Measurements from ENCODE around the gene RPS21.

The RPS21 gene

GRCh38 chr20:62386383-62387218 lies at the start of gene RPS21:
Gene RPS21 (plus strand): TSS chr20:62387103. CDS start chr20:62387339, 236 bp downstream.
- DNase-seq (ENCODE audit: low spot score), result peak; percentile 88

GRCh38 chr20:62337558-62338293 lies 49.2 kb upstream of the RPS21 start:
- no peak for DNase-seq (ENCODE audit: low spot score)

DNA sequence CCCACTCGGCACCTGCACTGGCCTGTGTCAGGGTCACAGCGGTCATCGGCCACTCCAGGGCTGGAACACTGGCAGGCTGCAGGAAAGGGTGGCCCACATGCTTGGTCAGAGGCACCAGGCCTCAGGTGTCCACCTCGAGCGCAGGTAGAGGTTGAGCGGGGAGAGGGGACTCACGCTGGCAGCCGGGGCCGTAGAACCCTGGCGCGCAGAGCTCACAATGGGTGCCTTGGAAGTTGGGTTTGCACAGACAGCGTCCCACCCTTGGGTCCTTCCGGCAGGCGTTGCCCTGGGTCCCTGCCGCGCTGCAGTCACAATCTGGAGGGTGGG lies 48.6 kb upstream of the RPS21 start:
- no peak for DNase-seq (ENCODE audit: low spot score)

DNA sequence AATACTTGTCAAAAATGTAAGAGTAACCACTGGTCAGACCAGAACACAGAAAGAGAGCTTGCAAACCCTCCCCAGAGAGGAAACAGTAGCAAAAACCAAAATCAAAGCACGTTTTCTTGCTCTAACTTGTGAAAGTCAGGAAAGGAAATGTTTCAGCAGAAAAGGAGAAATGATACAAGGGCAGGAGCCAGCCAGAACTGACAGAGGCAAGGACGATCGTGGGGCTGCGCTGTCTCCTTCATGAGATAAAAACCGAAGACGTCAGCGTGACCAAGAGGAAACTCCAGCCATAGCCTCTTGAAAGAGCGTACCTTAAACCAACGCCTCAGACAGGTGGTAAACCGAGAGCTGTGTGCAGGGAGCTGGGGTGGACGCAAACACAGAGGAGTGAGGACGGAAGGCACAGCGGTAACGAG lies 47.2 kb upstream of the RPS21 start:
- no peak for DNase-seq (ENCODE audit: low spot score)

GRCh38 chr20:62342910-62343309 lies 44.0 kb upstream of the RPS21 start:
- no peak for DNase-seq (ENCODE audit: low spot score)

GRCh38 chr20:62344092-62344491 lies 42.8 kb upstream of the RPS21 start:
- no peak for DNase-seq (ENCODE audit: low spot score)

DNA sequence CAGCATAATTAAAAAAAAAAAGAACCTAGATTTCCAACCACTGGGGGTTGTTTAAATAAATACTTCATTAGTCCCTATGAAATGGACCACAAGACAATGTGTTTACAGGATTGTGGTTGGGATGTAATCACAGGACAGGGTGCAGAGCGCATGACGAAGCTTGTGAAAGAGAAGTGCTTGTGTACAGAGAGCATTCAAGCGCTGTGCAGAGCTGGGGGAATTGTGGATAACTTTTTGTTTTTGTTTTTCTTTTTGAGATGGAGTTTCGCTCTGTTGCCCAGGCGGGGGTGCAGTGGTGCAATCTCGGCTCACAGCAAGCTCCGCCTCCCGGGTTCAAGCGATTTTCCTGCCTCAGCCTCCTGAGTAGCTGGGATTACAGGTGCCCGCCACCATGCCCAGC lies 42.1 kb upstream of the RPS21 start:
- DNase-seq (ENCODE audit: low spot score), result no peak

DNA sequence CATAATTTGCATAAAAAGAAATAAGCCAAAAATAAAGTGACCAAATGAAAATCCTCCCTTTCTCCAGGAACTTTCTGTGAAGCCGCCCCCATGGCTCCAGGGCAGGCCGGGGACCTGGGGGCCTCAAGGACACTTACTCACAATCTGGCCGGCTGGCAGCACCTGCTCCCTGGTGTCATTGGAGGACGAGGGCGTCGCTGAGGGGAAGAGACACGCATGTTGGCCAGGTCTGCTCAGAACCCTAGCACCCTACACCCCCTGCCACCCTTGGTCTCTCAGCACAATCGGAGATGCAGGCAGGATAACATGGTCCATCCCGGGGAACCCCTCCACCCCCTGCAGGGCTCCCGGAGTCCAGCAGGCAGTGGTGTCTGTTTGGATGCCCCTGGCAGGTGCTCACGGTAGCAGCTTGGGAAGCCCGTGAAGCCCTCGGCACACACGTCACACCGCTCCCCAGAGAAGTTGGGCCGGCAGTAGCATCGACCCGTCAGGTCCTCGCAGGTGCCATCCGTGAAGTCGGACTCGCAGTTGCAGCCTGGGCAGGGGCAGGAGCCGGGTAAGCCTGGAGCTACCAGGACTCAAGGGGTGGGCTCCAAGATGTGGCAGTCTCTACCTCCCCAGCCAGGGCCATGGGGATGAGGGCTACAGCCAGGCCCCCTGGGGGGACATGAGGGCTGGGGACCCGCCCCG lies 41.1 kb upstream of the RPS21 start:
- no peak for DNase-seq (ENCODE audit: low spot score)

- DNase-seq (ENCODE audit: low spot score), result no peak
Observed at GRCh38 chr20:62346398-62347150, 40.3 kb upstream of the RPS21 start.

- no peak for DNase-seq (ENCODE audit: low spot score)
Observed at GRCh38 chr20:62347151-62347404, 39.8 kb upstream of the RPS21 start.

- DNase-seq (ENCODE audit: low spot score), result no peak
Observed at GRCh38 chr20:62347445-62347844, 39.5 kb upstream of the RPS21 start.

- no peak for DNase-seq (ENCODE audit: low spot score)
Observed at GRCh38 chr20:62348604-62349003, 38.3 kb upstream of the RPS21 start.

DNA sequence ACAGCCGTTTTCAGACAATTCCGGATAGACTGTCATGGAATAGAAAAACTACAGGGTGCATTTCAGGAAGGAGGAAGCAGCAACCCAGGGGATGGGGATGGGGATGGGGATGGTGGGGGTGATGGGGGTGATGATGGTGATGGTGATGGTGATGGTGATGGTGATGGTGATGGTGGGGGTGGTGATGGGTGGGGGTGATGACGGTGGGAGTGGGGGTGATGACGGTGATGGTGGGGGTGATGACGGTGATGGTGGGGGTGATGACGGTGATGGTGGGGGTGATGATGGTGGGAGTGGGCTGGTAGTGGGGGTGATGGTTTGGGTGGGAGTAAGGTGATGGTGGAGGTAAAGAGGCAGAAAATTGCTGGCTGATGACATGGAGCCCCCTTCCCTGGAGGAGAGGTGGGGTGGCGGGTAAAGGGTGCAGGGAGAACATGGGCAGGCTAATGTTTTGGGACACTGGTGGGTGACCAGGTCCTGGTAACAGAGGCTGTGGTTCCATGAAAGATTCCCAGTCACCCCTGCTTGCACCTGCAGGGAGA lies 37.3 kb upstream of the RPS21 start:
- DNase-seq (ENCODE audit: low spot score), result no peak

DNA sequence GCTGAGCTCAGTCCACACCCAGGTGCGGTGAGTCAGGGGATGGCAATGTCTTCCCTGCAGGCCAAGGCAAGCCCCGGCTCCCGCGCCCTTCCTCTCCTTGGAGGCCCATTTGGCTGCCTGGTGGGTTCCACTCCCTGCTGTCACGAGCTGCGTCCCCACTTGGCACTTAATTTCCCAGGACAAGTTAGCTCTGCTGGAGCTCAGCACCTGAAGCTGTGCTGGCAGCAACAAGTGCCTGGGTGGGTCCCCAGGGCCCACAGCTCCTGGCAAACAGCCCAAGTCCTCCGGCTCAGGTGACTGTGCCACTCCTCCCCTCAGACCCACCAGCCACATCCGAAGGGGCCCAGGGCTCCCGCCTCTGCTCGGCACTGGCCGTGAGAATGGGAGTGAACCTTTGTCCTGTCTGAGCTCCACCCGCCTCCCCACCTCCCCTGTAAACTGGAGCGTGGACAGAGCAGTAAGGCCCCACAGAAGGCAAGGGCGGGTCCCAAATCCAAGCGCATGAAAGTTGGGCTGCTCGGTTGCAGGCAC lies 36.7 kb upstream of the RPS21 start:
- no peak for DNase-seq (ENCODE audit: low spot score)

DNA sequence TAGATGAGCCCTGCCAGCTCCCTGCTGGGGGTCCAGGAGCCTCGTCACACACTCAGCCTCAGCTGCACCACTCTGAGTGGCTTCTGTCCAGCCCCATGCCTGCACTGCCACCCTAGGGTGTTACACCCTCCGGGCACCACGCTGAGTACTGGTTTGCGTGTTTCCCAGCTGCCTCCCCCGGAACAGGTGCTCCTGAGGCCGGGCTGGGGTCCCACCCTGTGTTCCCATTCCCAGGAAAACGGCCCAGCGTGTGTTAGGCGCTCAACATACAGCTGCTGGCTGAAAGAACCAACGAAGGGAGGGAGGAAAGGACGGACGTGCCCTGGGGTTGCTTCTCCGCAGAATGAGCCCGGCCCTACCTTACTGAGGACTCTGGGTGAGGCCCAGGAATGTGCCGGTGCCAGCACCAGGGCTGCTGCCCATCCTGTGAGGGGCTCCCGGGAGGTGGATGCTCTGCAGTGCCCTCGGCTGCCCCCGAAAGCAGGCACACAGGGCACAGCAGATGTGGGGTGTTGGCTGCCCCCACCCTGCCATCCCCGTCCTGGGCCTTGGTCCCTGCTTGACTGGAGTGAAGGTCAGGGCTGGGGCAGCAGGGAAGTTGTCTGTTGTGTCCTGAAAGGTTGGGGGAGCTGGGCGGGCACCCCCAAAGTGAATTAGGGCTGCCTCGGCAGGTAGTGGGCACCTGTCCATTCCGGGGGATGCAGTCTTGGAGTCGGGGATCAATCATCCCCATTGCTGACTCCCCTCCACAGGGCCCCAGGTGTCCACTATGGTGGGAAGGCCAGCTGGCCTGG lies 36.1 kb upstream of the RPS21 start:
- no peak for DNase-seq (ENCODE audit: low spot score)

GRCh38 chr20:62351469-62352401 lies 35.2 kb upstream of the RPS21 start:
- DNase-seq (ENCODE audit: low spot score), result no peak

DNA sequence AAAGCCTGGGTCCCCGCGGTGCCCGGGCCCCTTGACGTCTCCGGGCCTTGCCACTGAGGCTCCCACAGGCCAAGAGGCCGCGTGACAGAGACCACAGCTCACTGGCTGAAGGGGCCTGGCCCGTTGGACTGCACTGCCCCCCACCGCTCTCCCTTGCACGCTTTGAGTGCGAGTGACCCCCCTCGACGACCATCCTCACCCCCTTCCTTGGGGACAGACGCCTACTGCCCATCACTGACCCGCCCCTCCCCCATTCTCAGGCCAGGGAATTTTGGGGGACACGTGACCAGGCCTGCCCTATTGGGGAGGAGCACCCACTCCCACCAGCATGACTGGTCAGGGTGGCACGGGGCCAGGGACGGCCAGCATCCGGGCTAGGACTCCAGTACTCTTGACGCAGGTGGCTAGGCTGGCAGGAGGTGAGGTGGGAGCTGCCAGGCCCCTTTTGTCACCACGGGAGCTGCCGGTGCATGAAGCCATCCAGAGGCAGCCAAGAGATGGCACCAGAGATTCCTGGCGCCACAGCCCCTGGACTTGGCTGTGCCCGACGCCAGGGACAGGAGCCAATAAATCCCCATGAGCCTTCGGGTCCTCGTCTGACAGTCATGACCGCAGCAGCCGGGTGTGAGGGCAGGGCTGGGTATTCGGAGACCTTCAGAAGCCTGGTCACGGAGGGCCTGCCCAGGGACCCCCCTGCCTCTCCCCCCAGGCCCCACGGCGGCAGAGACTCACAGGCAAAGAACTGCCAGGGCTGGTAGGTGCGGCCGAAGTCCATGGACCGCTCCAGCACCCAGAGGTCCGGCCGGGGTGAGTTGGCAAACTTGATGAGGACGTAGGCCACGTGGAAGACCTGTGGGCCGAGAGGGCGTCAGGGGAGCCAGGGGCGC lies 34.3 kb upstream of the RPS21 start:
- DNase-seq (ENCODE audit: low spot score), result no peak

- DNase-seq (ENCODE audit: low spot score), result no peak
Observed at GRCh38 chr20:62353289-62354030, 33.4 kb upstream of the RPS21 start.
